B cell (primary cell): ENCODE measurements around the gene TAMALIN.

Experiments
- CTCF ChIP-seq: fragments of 200-600 bp; IDR thresholded peaks from one replicate; pipeline ENCODE4 v1.8.0; 2022; ENCODE audit warnings: antibody characterized with exemption, mild to moderate bottlenecking
- EZH2 ChIP-seq: IDR thresholded peaks from 2 replicates; pipeline ENCODE4 v1.6.1; 2012; ENCODE audit warnings: borderline replicate concordance, low read depth, mild to moderate bottlenecking, moderate library complexity, low read length; ENCODE audit not compliant: insufficient read depth, poor library complexity, severe bottlenecking

- no peak for TF ChIP-seq CTCF
- TF ChIP-seq EZH2 = no peak
Measured at GRCh38 chr12:52055731-52056711, 49.3 kb downstream of the TAMALIN start.
